HG02884 (cell line): ENCODE data around the gene CCDC170.

Source experiments
- ATAC-seq: cut with Tn5 transposase; IDR thresholded peaks from one replicate; pipeline ENCODE4 v1.9.1; 2021; ENCODE audit warnings: mild to moderate bottlenecking, moderate library complexity; ENCODE audit not compliant: unreplicated experiment

CCDC170 gene

DNA sequence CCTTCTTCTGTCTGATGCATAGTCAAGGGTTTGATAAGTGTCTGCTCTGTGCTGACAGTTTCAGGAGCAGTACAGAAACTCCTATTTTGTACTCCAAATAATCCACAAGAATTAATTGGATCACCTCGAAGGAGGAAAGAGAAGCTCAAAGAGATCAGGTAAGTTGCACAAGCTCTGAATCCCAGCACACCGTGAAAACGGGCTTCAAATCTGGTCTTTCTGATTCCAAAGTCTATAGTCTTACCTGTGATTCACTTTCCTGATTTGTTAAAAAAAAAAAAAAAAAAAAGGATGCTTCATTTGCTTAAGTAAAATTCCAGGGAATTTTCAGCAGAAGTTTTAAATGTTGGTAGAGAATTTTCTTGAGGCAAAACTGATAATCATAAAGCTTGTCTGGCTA, 157.8 kb downstream of the CCDC170 start:
- ATAC-seq: no peak

DNA sequence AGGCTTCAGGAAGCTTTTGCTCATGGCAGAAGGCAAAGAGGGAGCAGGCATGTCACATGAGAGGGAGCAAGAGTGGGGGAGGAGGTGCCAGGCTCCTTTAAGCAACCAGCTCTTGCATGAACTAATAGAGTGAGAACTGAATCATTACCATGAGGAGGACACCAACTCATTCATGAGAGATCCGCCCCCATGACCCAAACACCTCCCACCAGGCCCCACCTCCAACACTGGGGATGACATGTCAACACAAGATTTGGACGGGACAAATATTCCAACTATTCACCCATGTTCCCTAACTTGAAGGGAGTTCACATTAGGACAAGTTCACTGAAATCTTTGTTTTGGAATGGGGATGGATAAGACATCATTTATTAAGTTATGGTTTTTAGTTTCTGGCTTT, 158.5 kb downstream of the CCDC170 start:
- ATAC-seq: no peak

DNA sequence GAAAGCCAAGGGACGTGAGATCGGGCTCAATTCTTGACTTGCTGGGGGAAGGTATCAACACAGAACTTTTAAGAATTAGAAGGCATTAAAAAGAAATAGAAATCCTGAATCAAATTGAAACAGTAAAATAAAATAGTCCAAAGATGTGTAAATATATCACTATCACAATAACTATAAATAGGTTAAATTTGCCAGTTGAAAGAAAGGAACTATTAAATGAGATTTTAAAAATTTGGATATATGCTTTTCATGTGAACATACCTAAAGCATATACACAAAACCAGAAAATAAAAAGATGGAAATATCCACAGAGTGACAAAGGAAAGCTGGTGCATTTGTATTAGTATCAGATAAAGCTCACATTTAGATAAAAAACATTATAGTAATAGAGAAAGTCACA, 161.3 kb downstream of the CCDC170 start:
- no peak for ATAC-seq

DNA sequence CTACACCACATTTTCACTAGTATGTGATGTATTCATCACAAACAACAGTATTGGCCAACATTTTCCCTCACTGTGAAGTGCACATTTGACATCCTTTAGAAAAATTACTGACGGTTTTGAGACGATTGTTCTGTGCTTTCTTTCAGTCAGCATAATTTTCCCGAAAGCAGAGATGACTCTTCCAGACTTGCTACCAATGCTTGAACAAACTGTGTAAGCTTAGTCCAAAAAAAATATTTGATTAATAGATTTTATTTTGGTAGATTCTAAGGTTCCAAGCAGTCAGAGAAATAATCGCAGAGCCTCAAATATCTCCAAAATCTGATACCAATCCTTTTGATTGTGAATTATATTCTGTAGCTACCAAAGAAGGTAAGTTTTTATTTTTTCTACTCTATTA, 162.6 kb downstream of the CCDC170 start:
- no peak for ATAC-seq

DNA sequence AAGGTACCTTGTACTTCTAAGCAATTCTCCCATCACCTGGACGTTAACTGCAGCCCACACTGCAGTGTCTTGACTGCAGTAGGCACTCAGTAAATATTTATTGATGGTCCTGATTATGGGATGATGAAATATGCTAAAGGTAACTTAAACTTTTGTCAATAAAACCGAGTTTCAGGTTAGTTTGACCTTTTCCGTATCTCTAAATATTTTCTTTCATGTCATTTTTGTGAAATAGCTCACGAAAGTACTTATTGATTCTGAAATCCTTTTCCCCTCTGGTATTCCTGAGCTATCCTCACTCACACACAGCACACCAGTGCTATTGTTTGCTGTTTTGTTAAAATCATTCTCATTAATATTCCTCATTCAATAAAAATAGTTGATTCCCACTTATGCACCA, 164.3 kb downstream of the CCDC170 start:
- ATAC-seq: no peak

DNA sequence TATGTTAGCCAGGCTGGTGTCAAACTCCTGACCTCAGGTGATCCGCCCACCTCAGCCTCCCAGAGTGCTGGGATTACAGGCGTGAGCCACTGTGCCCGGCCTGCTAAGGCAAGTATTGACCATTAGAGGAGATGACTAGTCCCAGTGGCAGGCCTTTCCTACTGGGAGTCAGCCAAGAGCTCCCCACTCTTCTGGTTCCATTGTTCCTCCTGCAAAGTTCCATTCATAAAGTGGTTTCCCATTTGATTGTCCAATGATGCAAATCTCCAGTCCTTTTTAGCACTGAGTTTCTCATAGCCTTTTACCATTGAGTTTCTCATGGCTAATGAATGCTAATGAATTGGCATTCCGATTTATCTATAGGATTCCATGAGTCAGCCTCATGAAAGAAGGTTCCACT, 165.4 kb downstream of the CCDC170 start:
- ATAC-seq: no peak

DNA sequence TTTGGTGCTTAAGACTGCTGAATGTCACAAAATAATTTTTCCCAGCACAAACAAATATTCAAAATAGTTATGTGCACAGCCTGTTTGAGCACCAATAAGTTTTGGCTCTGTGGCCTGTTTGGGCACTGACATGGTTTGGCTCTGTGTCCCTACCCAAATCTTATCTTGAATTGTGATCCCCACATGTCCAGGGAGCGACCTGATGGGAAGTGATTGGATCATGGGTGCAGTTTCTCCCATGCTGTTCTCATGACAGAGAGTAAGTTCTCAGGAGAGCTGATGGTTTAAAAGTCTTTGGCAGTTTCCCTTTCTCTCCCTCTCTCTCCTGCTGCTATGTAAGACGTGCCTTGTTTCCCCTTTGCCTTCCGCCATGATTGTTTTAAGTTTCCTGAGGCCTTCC, 167.7 kb downstream of the CCDC170 start:
- ATAC-seq: no peak

DNA sequence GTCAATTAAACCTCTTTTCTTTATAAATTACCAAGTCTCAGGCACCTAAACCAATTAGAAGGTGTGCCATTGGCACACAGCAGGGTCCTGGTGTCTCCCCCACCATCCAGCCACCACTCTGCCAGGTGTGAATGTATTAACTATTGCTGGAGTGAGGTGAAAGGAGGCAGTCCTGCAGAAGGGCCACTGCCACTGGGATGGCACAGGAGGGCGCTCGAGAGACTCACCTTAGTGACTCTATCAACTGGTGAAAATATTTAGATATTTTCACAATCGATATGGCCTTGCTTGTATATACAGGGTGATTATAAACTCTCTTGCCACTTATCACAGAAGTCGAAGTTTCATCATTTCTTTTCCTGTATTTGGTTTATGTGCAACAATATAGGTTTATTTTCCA, 168.1 kb downstream of the CCDC170 start:
- no peak for ATAC-seq

DNA sequence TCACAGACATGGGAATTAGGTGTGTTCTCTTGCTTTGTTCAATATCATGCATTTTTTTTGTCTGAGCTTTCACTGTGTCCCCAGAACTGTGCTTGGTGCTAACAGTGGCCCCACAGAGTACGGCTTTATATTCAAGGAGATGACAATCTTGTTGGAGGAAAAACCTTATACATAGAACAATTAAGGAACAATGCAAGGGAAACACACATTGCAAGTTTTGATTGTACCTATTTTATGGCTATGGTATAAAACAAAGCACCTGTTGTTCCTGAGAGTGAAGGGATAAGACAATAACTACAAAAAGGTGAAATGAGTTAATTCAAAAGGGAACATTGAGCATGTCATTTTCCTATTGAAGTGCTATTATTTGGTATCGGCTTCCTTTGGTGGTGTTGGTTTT, 169.7 kb downstream of the CCDC170 start:
- no peak for ATAC-seq

DNA sequence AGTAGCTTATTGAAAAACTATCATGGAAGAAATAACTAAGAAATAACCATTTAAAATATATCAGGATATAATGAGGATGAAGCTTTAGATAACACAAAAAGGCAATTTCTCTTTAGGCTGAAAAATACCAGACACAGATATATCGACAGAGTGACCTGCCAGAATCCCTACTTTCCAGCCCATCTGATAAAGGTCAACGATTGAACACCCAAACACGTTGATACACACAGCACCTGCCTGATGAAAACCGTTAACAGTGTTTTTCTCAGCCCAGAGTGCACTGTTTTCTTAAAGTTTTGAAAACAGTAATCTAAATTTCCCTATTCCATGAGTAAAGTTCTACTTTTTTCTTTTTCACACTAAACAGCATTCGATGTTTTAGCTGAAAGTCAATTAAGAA, 170.6 kb downstream of the CCDC170 start:
- no peak for ATAC-seq

DNA sequence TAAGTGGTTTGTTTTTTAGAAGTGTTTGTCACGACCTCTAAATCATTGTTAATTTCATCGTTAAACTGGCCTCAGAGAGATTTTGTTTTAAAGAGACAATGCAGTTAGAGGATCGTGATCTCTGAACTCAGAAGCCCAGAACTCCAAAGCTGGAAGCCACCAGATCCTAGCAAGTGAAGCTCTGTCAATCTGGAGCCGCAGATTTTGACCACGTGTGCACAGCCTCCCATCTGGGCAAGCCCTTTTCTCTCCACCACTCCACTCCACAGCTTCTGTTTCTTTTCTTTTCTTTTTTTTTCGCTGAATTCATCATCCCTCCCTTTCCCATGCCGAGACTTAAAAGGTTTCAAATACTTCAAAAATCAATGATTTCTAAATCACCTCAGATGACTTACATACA, 171.5 kb downstream of the CCDC170 start:
- ATAC-seq: no peak

DNA sequence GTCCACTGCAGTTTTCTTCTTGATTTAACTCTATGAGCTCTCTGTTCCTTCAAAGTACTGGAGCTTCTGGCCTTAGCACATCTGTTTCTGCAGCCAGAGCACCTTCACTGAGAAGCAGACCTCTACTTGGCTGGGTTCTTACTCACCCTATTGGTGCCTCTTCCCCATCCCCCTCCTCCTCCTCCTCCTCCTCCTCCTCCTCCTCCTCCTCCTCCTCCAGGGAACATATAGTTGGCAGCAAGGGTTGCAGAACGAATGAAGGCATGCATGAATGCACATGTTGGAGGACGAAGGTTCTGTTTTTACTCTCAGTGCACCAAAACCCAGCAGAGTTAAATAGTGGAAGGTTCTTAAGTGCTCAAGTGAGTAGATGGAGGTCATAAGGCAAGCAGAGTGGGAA, 172.7 kb downstream of the CCDC170 start:
- no peak for ATAC-seq

DNA sequence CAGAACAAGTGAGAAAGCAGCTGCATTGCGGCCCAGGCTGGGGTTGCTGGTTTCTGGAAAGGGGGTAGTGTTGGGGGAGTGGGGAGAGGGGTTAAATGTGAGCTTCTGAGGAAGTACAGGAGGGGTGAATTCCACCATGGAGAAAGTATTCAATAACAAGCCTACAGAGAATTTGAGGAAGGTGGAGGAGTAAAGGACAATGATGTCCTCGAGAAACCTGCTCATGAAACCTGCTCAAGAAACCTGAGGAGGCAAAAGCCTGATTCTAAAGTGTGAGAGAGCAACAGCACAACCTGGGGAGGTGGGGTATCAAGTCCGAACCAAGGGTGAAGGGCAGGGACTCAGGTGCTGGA, 175.4 kb downstream of the CCDC170 start:
- no peak for ATAC-seq

DNA sequence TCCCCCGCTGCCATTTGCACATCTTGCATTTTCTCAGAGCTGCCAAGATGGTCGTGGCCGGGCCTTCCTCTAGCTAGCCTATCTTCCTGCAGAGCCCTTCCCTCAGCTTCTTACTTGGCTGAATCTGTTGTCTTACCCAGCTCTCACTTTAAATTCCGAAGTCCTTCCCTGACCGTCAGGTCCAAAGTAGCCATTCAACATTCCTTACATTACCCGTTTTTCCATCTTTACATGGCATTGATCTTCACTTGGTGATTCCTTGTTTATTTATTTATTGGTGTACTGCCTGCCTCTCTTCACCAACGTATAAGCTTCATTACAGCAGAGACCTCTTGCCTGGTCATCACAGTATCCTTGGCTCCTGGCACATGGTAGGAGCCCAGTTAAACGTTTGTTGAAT, 176.3 kb downstream of the CCDC170 start:
- ATAC-seq: no peak
